GM19395 (cell line): ENCODE measurements around the gene KIF3A.

ENCODE experiments used
- ATAC-seq: cut with Tn5 transposase; IDR thresholded peaks from one replicate; pipeline ENCODE4 v1.9.1; 2021; ENCODE audit warnings: mild to moderate bottlenecking, moderate library complexity; ENCODE audit not compliant: unreplicated experiment

The KIF3A gene

GRCh38 chr5:132771503-132771998, 34.2 kb upstream of the KIF3A start:
- ATAC-seq: no peak

DNA sequence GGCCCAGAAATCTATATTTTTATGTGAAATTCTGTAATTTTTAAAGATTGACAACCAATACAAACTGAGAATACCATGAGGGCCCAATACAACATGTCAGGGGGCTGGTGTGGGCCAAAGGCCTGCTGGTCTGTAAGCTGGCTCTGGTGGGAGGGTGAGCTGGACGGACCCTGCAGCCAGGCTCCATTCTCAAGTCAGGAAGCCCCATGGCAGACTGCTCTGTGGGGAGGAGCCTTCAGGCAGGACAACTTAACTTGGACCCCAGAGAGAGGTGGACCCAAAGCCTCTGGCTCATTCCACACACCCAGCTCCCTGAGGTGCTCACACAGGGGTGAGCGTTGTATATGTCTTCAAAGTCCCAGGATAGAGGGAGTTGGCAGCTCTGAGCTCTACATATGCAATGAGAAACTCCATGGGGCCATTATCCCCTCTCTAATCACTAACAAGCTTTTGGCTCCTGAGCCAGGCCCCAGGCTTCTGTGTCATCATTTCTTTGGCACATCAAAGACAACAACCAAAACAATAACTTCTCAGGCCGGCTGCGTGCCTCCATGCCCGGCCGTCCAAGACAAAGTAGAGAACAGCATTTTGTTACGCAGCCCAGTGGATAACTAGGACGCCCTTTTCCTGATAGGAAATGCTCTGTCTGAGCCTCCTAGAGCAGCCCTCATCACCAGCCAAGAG, 33.3 kb upstream of the KIF3A start:
- ATAC-seq: no peak

- no peak for ATAC-seq
Observed at GRCh38 chr5:132768485-132768868, 31.1 kb upstream of the KIF3A start.

GRCh38 chr5:132767150-132767549, 29.8 kb upstream of the KIF3A start:
- ATAC-seq: no peak

GRCh38 chr5:132766806-132767055, 29.4 kb upstream of the KIF3A start:
- no peak for ATAC-seq

- no peak for ATAC-seq
Observed at GRCh38 chr5:132766020-132766805, 28.9 kb upstream of the KIF3A start.

DNA sequence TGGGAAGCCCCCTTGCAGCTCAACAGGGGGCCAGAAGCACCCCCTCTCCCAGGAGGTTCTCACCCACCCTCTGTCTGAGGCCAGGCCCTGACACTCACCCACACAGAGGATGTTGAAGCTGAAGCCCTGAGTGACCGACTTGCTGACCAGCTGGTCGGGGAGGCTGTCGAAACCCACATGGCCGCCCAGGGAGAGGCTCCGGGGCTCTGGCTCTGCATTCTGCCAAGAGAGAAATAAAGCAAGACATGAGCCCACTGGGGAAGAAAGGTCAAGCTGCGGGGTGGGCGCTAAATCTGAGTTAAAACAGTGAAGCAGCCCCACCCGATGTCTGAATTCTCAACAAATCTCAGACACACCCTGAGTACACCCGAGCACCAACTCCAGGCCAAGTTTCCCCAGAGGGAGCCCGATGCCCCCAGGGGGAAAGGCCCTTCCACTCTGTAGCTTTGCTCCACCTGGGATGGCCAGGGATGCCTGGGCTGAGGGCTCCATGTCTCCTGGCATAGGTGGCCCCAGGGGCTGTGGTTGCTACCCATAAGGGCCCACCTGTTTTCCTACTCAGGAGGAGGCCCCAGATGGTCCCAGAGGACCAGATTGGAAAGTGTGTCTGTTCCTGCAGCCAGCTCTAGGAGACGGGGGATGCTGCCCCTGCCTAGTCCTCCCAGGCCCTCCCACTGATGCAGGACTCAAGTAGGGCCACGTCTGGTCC, 28.1 kb upstream of the KIF3A start:
- no peak for ATAC-seq

DNA sequence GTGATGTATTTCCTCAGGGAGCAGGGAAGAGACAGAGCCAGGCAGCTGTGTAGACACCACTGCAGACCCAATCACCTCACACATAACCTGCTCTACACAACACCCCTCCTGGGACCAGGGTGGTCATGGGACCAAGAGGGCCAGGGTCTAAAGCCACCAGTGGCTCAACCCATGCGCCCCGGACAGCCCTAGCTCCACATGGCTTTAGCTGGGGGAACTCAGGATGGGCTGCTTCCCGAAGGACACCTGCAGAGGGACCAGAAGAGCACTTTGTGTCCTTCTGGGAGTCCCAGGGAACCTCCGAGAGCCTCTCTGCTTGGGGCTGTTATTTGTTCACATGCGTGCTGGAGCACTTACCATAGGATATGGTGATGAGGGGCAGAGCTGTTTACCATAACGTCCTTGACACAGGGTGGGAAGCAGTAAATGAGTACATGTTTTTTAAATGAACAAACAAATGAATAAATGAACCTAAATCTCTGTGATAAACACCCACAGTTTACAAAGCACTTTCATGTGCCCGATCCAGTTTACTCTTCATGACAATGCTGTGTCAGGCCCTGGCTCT, 27.4 kb upstream of the KIF3A start:
- ATAC-seq: no peak

DNA sequence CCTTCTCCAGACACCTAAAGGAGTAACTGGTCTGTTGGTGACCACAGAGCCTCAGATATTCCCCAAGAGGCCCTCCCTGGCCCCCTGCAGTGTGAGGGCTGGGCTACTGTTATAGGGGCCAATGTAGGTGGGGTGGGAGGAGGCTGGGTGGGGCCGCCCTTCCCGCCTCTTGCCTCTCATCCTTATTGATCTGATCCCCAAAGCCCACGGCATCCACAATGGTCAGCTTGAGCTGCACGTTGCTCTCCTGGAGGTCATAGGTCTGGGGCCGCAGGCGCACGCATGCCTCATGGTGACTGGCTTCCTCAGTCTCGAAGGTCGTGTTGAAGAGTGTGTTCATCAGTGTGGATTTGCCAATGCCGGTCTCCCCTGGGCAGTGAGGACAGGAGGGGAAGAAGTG, 26.7 kb upstream of the KIF3A start:
- ATAC-seq: no peak

DNA sequence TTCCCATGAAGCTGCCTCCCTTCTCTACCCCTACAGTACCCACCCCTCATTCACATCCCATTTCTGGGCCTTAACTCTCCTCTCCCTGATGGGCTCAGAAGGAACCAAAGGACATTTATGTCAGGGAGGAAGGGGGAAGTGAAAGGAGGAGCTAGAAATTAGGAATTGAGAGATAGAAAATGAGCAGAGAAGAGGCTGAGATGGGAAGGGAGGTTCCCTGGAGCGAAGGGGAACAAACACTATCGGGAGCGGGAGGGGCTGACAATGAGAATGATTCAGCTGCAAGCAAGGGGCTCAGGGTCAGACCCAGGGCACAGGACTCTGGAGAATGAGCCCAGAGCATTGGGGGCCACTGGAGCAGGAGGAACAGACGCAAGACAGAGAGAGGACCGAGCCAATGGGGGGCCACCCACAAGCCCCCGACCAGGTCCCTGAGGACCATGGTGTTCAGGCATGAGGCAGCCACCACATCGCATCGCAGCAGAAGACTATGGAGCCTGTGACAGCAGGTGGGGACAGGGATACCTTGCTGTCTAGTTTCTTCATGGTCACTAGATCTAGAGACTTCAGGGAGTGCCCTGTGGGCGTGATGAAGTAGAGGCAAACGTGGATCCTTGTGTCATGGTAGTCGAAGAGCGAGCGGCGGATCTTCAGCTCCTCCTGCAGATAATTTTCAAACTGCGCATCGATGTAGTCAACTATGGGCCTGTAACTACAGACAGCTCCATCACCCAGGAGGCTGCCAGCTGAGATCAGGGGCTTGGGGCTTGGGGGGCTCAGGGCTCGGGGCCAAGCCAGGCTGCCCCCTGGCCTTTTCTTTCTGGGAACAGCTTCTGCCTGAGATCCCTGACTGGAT, 26.1 kb upstream of the KIF3A start:
- no peak for ATAC-seq

DNA sequence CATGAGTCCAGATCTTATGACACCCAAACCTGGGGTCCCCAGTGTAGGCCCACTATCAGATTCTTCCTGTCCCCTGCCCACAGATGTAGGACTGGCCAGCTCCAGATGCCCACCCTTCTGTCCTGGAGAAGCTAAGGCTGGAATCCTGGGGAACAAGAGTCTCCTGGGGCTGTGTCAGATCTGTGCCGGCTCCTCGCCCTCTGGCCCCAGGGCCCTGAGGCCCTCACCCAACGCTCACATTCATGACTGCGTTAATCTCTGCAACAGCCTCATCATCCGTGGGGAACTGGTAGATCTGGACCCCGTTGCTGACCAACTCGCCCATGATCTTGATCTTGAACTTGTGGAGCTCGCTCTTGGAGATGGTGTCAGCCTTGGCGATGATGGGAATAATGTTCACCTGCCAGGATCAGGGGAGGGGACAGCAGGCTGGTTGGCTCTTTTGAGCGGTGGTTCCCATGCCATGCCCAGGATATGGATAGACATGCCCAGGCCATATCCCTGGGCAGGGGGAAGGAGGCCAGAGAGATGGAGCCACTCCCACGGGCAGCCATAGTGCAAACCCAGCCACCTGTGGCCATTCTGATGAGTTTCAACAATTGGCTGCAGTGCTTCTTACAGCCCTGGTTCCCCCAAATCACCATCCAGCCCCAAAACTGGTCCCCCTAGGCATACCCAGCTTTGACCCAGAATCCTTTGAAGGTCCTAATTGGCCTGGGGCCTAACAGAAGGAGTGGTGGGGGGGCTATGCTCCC, 25.1 kb upstream of the KIF3A start:
- no peak for ATAC-seq

GRCh38 chr5:132761321-132762240, 24.2 kb upstream of the KIF3A start:
- ATAC-seq: no peak

DNA sequence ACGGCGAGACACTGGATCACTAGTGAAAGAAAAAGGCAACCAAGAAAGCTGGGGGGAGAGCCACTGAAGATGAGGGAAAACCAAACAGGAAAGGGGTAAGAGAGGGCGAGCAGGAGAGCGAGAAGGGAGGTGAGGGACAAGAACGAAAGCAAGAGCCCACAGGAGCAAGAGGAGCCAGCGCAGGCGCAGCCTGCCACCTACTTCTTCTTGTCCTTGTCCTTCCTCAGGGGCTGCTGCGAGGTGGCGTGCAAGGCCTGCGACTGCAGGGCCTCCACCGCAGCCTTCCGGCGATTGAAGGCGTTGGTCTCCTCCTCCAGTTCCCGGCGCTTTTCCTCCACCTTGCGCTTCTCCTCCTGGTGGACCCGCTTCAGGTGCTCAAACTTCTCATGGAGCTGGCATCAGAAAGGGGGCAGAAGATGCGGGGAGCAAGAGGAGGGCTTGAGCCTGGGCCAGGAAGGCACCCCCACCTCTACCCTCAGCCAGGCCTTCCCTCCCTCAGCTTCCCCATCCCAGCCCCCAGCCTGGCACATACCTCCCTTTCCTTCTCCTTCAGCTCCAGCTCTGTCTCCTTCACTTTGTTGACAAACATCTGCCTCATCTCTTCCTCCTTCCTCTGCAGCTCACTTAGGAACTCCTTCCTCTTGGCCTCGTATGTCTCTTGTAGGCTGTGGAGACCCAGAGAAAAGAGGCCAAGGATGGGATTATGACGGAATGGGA, 23.4 kb upstream of the KIF3A start:
- ATAC-seq: no peak

DNA sequence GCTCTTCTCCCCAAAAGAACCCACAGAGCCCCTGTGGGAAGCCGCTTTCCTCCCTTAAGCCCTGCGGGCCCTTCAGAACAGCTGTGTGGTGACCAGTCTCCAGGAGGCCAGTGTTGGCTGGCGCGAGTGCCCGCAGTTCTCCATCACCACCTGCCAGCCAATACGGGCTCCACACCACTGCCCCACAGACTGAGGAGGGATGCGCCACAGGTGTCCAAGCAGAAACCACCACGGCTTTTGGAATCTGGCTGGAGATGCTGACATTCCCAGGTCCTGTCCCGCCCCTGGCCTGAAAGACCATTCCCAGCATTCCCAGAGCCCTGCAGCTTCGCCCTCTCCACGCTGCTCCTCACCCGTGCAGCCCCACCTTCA, 22.7 kb upstream of the KIF3A start:
- ATAC-seq: no peak

DNA sequence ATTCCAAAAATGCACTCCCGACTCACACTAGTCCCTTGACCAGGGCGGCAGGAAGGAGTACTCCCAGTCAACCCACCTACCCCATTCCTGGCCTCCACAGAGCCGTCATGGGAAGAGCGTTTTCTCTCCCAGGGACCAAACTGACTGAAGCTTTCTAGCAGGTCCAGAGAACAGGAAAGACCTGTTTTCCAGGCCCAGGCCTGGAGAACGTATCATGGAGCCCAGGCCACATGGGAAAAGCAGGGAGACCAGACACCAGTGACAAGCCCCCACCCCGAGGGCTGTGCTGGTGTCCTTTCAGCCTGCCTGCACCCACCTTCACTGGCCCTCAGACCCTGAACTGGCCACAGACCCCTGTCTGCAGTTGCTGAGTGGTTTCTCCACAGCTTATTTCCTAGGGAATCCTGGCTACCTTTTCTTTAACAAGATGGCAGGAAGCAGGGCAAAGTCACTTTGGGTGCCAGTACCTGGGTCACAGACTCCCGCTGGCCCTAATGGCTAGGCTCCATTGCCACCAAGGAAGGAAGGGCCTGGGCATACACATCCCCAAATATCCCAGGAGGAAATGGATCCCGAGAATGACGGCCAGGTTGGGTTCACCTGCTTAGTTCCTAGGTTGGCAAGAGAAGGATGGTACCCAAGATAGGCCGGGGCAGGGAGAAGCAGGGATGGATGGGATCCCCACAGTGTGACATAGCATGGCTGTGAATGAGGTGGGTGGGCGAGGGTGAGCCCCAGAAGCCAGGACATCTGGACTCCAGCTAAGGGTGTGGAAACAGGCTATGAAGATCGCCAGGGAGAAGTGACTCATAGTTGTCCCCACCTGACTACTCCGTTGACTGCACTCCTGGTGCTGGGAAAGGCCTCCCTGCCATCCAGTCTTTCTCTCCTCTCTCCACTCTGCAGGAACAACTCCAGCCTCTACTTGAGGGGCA, 22.0 kb upstream of the KIF3A start:
- no peak for ATAC-seq

- ATAC-seq: no peak
Observed at GRCh38 chr5:132758451-132758850, 21.1 kb upstream of the KIF3A start.

GRCh38 chr5:132756542-132756941, 19.2 kb upstream of the KIF3A start:
- ATAC-seq: no peak
